HepG2 (cell line): ENCODE data around the gene AGRN. TPM values are rescaled to one million over a fixed set of nuclear protein-coding genes. Genes with fewer than 3 reads are reported as not detected.
A peak's percentile ranks its signal among the peaks of the same experiment; 100 is the strongest.

Experiments used
- HMGXB4 ChIP-seq, 2 experiments: sonication (generic) in 1 of 2; formaldehyde crosslinking in 1 of 2; IDR thresholded peaks; 2 replicates each; pipeline versions ENCODE4 v1.4.0 to v1.6.1; 2018 to 2020; ENCODE audit warnings: missing genetic modification reagents in 2 of 2, borderline replicate concordance in 1 of 2, low read depth in 1 of 2, mild to moderate bottlenecking in 1 of 2, missing biosample characterization in 1 of 2
- HOMEZ ChIP-seq: IDR thresholded peaks from 2 replicates; pipeline ENCODE4 v1.6.1; 2016; ENCODE audit warnings: low read depth
- ISL2 ChIP-seq: sonication (generic); formaldehyde crosslinking; IDR thresholded peaks from 2 replicates; pipeline ENCODE4 v1.5.0; 2020; ENCODE audit warnings: missing genetic modification reagents
- MED8 ChIP-seq: sonication (generic); formaldehyde crosslinking; IDR thresholded peaks from 2 replicates; pipeline ENCODE4 v1.8.1; 2023; ENCODE audit warnings: mild to moderate bottlenecking, missing genetic modification reagents; ENCODE audit not compliant: insufficient replicate concordance
- NR2F6 ChIP-seq, 2 experiments: IDR thresholded peaks; 2 replicates each; pipeline ENCODE4 v1.6.1; 2016; ENCODE audit warnings: antibody characterized with exemption in 1 of 2, mild to moderate bottlenecking in 1 of 2
- PCBP2 ChIP-seq: fragments of 200-400 bp; formaldehyde crosslinking; optimal IDR thresholded peaks from 2 replicates; pipeline ENCODE3; 2018; ENCODE audit warnings: low read length, low read depth; ENCODE audit not compliant: poor library complexity, severe bottlenecking
- PHF21A ChIP-seq: sonication (generic); formaldehyde crosslinking; IDR thresholded peaks from 2 replicates; pipeline ENCODE4 v1.5.0; 2020; ENCODE audit warnings: mild to moderate bottlenecking, missing genetic modification reagents
- STAG1 ChIP-seq: sonication (generic); formaldehyde crosslinking; IDR thresholded peaks from 2 replicates; pipeline ENCODE4 v1.4.0; 2020; ENCODE audit warnings: missing genetic modification reagents
- TCF12 ChIP-seq, 2 experiments: fragments of 450-650 bp in 1 of 2; sonication (generic) in 1 of 2; formaldehyde crosslinking in 1 of 2; IDR thresholded peaks; 2 replicates each; pipeline versions ENCODE4 v1.6.1 to v1.8.0; 2017 to 2022; ENCODE audit warnings: antibody characterized with exemption in 1 of 2, mild to moderate bottlenecking in 1 of 2, missing genetic modification reagents in 1 of 2, moderate library complexity in 1 of 2
- TSC22D2 ChIP-seq: sonication (generic); formaldehyde crosslinking; IDR thresholded peaks from 2 replicates; pipeline ENCODE4 v1.5.1; 2020; ENCODE audit warnings: missing genetic modification reagents, mild to moderate bottlenecking, borderline replicate concordance
- XBP1 ChIP-seq: sonication (generic); formaldehyde crosslinking; IDR thresholded peaks from 2 replicates; pipeline ENCODE4 v1.5.0; 2020; ENCODE audit warnings: missing genetic modification reagents
- ZBTB26 ChIP-seq: IDR thresholded peaks from 2 replicates; pipeline ENCODE4 v1.6.1; 2016; ENCODE audit warnings: missing compliant biosample characterization, missing genetic modification reagents, borderline replicate concordance
- ZBTB38 ChIP-seq: sonication (generic); formaldehyde crosslinking; IDR thresholded peaks from 2 replicates; pipeline ENCODE4 v1.5.1; 2020; ENCODE audit warnings: mild to moderate bottlenecking, missing genetic modification reagents
- ZNF17 ChIP-seq: sonication (generic); formaldehyde crosslinking; IDR thresholded peaks from 2 replicates; pipeline ENCODE4 v1.5.0; 2020; ENCODE audit warnings: mild to moderate bottlenecking, missing genetic modification reagents
- ZNF205 ChIP-seq: IDR thresholded peaks from 2 replicates; pipeline ENCODE4 v1.6.1; 2018; ENCODE audit warnings: missing biosample characterization, missing genetic modification reagents
- ZNF615 ChIP-seq: sonication (generic); formaldehyde crosslinking; IDR thresholded peaks from 2 replicates; pipeline ENCODE4 v1.5.0; 2020; ENCODE audit warnings: mild to moderate bottlenecking, missing genetic modification reagents, borderline replicate concordance
- ZNF724P ChIP-seq: sonication (generic); formaldehyde crosslinking; IDR thresholded peaks from 2 replicates; pipeline ENCODE4 v1.8.0; 2022; ENCODE audit warnings: missing genetic modification reagents, borderline replicate concordance
- ZNF790 ChIP-seq: sonication (generic); formaldehyde crosslinking; IDR thresholded peaks from 2 replicates; pipeline ENCODE4 v1.8.0; 2022; ENCODE audit warnings: missing genetic modification reagents, mild to moderate bottlenecking, borderline replicate concordance
- ZZZ3 ChIP-seq: sonication (generic); formaldehyde crosslinking; IDR thresholded peaks from 2 replicates; pipeline ENCODE4 v1.4.0; 2020; ENCODE audit warnings: missing genetic modification reagents, mild to moderate bottlenecking, borderline replicate concordance
- polyA plus RNA-seq, 8 experiments: library from polyadenylated mRNA; depleted of rRNA in 3 of 8; stranded (reverse) in 7 of 8; unstranded in 1 of 8; fragments of >200 nt; fragmentation: Illumina TruSeq in 4 of 8; extraction: Trizol in 4 of 8; gene quantifications; 2 replicates each; pipeline versions ENCODE4 v1.2.1 to v1.2.3, GENCODE V29; 2011 to 2016; ENCODE audit warnings: low read depth in 4 of 8, missing spikeins in 1 of 8, mixed read lengths in 1 of 8; ENCODE audit not compliant: insufficient read depth in 1 of 8
- total RNA-seq, 5 experiments: library from RNA; depleted of rRNA; stranded (reverse); fragments of >200 nt; fragmentation: Illumina TruSeq; extraction: Trizol; gene quantifications; 2 replicates each; pipeline ENCODE4 v1.2.3, GENCODE V29; 2016; ENCODE audit warnings: low read depth in 1 of 5

Gene AGRN
- total and polyA plus RNA-seq, 2 of the 13 experiments (the other 11 are each of a cell fraction or from before 2014, with no cell fraction given) = 29.8 to 65.2 TPM

- peak; percentile 71; the same call in 1 of the 2 replicates for TF ChIP-seq ZBTB38 (CRISPR knock-in tag)
- peak; percentile 64 for TF ChIP-seq NR2F6 (IDR thresholded peaks at IDR 0.05)
- peak; percentile 57; the same call in 1 of the 2 replicates for TF ChIP-seq NR2F6 (CRISPR knock-in tag; IDR thresholded peaks at IDR 0.05)
- no peak for TF ChIP-seq MED8 (CRISPR knock-in tag)
- no peak for TF ChIP-seq ZZZ3 (CRISPR knock-in tag)
- no peak for TF ChIP-seq ZNF790 (CRISPR knock-in tag)
- TF ChIP-seq ZNF17 (CRISPR knock-in tag) = no peak
- no peak for TF ChIP-seq ZNF615 (CRISPR knock-in tag)
- TF ChIP-seq PCBP2 = no peak
- no peak for TF ChIP-seq ISL2 (CRISPR knock-in tag)
- no peak for TF ChIP-seq ZNF205 (CRISPR knock-in tag)
- TF ChIP-seq ZBTB26 (CRISPR knock-in tag) = no peak
- TF ChIP-seq TSC22D2 (CRISPR knock-in tag) = no peak
- TF ChIP-seq HMGXB4 (CRISPR knock-in tag; IDR thresholded peaks at IDR 0.05; ENCODE audit: borderline replicate concordance in 1 of 2, low read depth in 1 of 2) = no peak
- no peak for TF ChIP-seq TCF12 (IDR thresholded peaks at IDR 0.05)
- TF ChIP-seq TCF12 (CRISPR knock-in tag; IDR thresholded peaks at IDR 0.05) = no peak
- no peak for TF ChIP-seq HOMEZ (CRISPR knock-in tag)
- no peak for TF ChIP-seq XBP1 (CRISPR knock-in tag)
- peak; percentile 72 for TF ChIP-seq PHF21A (CRISPR knock-in tag)
- TF ChIP-seq ZNF724P (CRISPR knock-in tag) = no peak
- TF ChIP-seq STAG1 (CRISPR knock-in tag) = no peak
Observed at GRCh38 chr1:1037366-1038327, 17.7 kb downstream of the AGRN start (continued).
